GM20000 (cell line): ENCODE data around the gene TRAF2.

ENCODE experiments used
- DNase-seq: peaks from one replicate; pipeline ENCODE4 v3.0.0; 2012; ENCODE audit warnings: low spot score
- TF ChIP-seq, protein P1 (sequence below): IDR thresholded peaks from 2 replicates; pipeline ENCODE4 v1.5.1; 2012; ENCODE audit warnings: mild to moderate bottlenecking, control low read depth; ENCODE audit errors: extremely low read depth, missing control alignments

TRAF2 gene

DNA sequence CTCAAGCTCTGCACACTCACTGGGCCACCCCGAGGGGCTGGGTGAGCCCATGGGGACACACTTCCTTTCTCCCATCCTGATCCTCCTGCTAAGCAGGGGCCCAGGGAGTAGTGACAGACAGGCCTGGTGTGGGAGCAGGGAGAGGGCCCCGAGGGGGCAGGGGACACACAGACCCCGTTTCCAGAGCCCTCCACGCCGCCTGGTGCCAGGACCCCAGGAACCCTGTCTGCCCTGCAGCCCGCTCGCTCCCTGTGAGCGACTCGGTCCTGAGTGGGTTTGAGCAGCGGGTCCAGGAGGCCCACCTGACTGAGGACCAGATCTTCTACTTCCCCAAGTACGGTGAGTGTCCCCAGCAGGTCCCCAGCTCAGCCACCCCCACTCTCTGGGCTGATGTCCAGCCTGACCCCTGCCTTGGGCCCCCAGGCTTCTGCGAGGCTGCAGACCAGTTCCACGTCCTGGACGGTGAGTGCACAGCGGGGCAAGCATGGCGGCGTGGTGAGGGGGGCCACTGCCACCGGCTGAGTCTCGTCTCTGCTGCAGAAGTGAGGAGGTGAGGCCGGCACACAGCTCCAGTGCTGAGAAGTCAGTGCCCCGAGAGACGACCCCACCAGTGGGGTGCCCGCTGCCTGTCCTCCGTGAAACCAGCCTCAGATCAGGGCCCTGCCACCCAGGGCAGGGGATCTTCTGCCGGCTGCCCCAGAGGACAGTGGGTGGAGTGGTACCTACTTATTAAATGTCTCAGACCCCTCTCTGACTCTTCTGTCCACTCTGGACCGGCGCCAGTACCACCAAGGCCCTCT is 60.1 kb downstream of the TRAF2 start:
- no peak for DNase-seq
- TF ChIP-seq, protein P1, sequence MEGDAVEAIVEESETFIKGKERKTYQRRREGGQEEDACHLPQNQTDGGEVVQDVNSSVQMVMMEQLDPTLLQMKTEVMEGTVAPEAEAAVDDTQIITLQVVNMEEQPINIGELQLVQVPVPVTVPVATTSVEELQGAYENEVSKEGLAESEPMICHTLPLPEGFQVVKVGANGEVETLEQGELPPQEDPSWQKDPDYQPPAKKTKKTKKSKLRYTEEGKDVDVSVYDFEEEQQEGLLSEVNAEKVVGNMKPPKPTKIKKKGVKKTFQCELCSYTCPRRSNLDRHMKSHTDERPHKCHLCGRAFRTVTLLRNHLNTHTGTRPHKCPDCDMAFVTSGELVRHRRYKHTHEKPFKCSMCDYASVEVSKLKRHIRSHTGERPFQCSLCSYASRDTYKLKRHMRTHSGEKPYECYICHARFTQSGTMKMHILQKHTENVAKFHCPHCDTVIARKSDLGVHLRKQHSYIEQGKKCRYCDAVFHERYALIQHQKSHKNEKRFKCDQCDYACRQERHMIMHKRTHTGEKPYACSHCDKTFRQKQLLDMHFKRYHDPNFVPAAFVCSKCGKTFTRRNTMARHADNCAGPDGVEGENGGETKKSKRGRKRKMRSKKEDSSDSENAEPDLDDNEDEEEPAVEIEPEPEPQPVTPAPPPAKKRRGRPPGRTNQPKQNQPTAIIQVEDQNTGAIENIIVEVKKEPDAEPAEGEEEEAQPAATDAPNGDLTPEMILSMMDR: no peak

DNA sequence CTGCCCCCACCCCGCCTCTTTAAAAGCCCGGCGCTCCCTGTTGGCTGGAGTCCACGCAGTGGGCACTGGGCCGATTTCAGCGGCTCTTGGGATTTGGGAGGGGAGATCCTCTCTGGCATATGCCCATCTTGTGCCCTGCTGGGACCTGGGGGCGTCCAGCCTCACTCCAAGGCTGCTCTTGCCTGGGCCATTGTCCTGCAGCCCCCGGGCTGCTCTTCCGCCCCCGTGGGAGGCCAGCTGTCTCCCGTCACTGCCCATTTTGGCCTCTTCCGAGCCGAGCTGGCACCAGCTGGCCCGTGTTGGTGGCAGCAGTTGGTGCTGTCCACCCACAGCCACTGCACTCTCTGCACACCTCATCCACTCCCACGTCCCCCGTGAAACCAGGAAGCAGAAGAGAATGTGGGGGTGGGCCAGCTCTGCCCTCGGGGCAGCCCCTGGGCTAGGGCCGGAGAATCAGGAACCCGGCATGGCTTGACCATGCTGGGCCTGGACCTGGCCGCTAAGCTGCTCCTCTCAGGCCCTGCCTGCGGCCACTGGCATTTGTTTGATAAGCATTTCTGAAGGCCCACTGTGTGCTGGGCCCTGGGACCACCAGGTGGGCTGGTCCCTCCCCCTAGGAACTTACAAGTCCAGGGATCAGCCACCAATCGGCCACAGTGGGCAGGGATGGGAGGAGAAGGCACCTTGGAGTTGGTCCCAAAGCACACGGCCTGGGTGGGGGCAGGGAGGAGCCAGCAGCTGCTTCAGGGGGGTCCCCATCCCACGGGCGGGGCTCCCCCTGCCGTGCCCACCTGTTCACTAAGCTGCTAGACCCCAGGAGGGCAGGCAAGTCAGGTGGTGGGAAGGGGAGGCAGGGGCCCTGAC is 60.9 kb downstream of the TRAF2 start:
- DNase-seq: no peak
- TF ChIP-seq, protein P1: no peak

DNA sequence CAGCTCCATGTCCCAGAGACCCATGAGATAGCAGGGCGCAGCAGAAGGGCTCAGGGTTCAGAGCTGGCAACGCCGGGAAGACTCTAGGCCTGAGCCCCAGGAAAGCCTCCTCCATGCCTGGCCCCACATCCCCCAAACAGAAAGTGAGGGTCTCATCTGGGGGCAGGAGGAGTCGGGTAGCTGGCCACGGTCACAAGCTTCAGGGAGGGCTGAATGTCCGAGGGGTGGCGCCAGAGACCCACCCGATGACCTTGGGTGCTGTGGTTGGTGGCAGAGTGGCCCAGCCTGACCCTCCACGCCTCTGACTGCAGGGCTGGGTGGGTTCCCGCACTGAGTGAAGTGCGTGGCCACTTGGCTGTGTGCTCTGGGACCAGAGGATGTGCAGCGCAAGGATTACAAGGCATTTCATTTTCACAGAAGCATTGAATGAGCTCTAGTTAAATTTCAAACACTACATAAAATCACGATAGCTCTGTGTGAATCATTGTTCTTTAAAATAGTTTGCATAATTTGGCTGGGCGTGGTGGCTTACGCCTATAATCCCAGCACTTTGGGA is 61.7 kb downstream of the TRAF2 start:
- peak; percentile 76 for DNase-seq
- TF ChIP-seq, protein P1: peak; percentile 69

DNA sequence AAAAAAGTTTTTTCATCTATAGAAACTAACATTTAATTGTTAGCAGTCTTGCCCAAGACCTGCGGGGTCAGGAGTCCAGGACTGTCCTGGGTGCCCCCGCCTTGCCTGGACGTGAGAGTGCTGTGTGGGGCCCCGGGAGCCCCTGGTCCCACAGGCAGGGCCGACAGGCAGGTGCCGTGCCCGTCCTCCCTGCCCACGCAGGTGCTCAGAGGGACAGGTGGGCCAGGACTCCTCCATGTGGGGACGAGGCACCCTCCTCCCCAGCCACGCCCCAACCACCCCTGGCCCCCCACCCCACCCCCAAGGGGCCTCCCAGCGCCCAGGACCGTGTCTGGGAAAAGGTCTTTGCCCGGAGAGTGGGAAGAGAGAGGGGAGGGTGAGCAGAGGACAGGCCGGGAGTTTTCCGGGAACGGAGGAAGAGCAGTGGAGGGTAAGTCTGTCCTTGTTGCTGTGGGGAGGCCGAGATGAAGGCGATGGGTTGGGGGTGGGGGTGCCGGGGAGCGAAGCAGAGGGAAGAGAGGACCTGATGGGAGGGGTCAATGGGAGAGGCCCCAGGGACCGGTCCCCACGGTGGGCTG is 63.0 kb downstream of the TRAF2 start:
- TF ChIP-seq, protein P1: no peak
- DNase-seq: no peak

DNA sequence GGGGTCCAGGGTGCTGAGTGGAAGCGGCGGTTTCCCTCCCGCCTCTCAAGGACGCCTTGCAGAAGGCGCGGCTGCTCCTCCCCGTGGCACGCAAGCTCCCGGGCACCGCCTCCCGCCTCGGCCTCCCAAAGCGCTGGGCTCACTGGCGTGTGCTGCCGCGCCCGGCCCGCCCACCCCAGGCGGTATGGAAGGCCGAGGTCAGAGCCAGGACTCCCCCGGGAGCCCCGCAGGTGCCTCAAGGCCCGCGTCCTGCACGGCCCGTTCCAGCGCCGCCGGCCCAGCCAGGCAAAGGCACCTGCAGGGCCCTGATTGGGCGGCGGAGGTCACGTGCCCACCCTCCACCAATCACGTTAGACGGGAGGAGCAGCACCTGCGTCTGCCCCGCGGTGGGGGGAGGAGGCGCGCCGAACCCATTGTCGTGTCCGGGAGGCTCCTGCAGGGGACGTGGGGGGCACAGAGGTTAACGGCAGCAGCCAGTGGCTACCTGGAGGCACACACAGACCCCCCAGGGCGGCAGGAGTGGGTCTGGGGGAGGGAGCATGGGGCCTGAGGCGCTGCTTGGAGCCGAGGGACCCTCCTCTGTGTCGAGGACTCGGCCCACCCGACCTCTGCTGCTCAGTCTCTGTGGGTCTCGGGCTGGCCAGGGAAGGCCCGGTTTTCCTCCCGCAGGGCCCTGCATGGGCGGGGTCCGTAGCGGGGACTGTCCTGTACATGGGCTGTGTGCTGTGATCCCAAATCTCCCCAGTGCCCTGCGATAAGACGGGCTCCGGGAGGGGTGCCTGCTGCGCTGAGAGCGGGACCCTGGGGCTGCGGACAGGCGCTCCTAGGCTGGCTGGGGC is 63.7 kb downstream of the TRAF2 start:
- TF ChIP-seq, protein P1: no peak
- DNase-seq: peak; percentile 100

DNA sequence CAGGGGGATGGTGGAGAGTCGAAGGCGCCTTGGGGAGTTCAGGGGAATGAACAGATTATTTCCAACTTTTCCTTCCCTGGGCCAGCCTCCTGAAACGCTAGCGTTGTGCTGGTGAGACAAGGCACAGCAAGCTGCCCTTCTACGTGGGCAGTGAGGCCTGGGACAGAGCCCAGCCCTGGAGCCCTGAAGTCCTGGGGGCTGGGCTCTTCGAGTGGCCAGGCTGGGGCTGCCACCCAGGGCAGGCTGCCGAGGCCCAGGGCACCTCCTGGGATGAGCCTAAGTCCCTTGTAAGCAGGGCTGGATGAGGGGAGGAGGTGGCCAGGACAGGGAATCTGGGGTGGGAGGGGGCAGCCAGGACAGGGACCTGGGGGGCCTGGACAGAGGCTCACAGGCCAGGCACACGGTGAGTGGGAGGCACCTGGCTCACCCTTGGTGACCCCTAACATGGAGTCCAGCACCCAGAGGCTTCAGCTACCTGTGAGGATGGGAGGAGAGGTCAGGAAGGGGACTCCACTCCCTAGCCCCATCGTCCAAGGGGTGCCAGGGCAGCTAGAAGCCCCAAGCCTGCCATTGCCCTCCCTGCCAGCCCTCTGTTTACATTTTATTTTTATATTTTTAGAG is 64.5 kb downstream of the TRAF2 start:
- TF ChIP-seq, protein P1: no peak
- no peak for DNase-seq
